Measurements from ENCODE around the gene SEMG2.

Gene SEMG2, protein sequence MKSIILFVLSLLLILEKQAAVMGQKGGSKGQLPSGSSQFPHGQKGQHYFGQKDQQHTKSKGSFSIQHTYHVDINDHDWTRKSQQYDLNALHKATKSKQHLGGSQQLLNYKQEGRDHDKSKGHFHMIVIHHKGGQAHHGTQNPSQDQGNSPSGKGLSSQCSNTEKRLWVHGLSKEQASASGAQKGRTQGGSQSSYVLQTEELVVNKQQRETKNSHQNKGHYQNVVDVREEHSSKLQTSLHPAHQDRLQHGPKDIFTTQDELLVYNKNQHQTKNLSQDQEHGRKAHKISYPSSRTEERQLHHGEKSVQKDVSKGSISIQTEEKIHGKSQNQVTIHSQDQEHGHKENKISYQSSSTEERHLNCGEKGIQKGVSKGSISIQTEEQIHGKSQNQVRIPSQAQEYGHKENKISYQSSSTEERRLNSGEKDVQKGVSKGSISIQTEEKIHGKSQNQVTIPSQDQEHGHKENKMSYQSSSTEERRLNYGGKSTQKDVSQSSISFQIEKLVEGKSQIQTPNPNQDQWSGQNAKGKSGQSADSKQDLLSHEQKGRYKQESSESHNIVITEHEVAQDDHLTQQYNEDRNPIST

DNA sequence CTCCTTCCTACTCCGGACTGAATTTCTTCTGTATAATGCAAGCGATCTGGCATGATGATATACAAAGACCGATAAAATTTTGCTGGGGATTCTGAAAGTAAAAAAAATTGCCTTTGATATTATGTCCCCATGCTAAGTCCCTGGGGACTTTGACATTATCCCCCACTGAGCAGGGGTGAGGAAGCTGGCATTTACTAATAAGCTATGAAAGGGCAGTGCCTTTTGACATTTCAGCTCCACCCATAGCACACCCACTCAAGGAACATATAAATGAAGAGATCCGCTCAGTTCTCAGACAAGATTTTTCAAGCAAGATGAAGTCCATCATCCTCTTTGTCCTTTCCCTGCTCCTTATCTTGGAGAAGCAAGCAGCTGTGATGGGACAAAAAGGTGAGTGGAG is at the start of gene SEMG2:
Gene SEMG2 (plus strand): TSS at position 298 of the 400 bp plus-strand sequence. CDS start 17 bp downstream, at position 315.
- no peak for DNase-seq

GRCh38 chr20:45173522-45173921 is 47.7 kb upstream of the SEMG2 start:
- no peak for DNase-seq

GRCh38 chr20:45174434-45175364 is 46.5 kb upstream of the SEMG2 start, which contains the start of gene PI3:
Gene PI3, plus strand, starts transcription at chr20:45174902. Its CDS starts 21 bp downstream, at chr20:45174923.
- DNase-seq = no peak

DNA sequence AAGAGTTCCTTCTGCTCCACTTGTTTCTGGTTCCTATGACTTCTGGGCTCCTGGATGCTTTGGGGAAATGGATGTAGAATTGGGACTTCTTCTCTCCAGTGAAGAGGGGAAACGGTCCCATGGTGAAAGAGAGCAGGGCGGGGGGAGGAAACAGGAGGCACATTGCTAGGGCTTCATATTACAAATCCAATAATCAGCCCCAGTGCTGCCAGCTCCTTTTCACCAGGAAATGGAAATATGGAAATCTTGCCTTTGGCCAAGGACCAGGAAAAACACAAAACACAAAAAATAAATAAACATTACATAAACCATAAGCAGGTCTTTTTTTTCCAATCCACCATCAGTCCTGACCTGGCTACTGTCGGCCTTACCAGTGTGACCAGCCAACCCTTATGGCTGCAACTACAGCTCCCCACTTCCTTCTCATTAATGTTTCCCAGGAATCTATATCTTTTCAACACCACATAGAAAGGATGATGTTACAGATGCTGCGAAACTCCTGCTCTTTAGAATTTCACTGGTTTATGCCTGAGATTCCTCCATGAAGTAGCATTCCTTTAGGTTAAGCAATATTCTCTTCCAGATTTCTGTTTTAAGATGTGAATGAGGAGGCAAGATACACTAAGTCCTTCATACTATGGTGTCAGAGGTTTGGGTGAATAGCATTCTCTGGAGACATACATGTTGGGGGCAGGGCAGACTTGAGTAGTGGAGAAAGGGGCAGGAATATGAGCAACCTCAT is 44.5 kb upstream of the SEMG2 start:
- no peak for DNase-seq

- DNase-seq = peak; percentile 92
Observed at GRCh38 chr20:45179166-45179565, 42.0 kb upstream of the SEMG2 start.

GRCh38 chr20:45181639-45182038 is 39.5 kb upstream of the SEMG2 start:
- peak; percentile 88 for DNase-seq

- no peak for DNase-seq
Observed at GRCh38 chr20:45183084-45183483, 38.1 kb upstream of the SEMG2 start.

- DNase-seq = no peak
Observed at GRCh38 chr20:45187693-45188092, 33.5 kb upstream of the SEMG2 start.

DNA sequence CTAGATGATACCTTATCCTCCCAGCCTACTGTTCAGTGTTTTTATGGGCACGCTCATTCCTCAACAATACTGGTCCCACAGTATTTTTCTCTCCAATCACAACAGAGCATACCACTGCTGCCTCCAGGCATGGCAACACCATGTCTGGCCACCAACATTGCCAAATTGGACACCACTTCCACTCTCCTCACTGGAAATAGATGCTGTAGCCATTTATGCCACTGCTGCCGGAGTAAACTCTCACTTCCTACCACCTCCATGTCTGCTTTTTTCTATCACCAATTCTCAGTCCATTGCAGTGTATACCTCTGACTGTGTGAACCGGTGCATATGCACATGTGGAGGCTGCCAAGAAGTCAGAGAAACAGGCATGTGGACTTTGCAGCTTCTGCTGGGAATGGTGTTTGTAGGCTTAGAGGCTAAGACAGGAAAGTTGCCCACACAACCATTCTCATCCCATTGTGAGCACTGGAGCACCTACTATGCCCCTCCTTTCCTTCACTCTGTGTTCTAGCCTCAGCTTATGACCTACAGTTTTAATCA is 32.0 kb upstream of the SEMG2 start:
- DNase-seq = no peak

DNA sequence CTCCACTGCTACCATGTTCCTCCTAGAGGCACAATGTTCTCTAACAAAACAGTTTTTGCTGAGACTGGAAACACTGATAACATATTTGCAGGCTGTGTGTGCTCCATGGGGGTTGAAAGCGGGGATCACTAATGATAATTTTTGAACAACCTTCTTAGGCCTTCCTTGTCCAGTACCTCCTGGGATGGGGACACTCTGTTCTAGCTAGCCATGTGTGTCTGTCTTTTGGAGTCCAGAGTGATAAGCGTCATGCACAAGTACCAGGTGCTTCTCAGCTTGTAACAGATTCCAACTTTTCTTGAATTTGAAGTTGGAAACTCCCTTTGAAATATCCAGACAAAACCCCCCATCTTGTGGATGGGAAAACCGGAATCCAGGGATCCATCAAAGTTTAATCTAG is 31.3 kb upstream of the SEMG2 start:
- no peak for DNase-seq

GRCh38 chr20:45191926-45192325 is 29.2 kb upstream of the SEMG2 start:
- DNase-seq = no peak

DNA sequence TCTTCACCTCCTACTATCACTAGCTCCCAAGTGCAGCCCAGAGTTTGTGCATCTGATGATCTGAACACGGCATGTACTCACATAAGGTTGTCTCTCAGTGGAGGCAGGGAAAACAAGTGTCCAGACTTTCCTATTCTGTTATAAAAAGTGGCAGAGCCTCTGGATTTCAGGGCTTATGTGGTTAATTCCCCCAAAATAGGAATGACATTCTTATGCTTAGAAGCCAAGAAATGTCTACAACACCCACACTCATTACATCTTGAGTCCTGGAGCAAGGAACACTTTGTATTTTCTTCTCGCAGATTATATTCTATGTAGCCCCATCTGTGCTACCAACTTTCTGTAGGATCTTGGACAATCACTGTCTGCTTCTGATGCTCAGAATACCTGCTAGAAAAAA is 27.8 kb upstream of the SEMG2 start:
- DNase-seq = no peak

- no peak for DNase-seq
Observed at GRCh38 chr20:45206725-45207124, 14.4 kb upstream of the SEMG2 start, which contains the start of gene SEMG1. Gene SEMG1, plus strand, starts transcription at chr20:45207033. Its CDS starts 21 bp downstream, at chr20:45207054.

GRCh38 chr20:45209924-45210323 is 11.2 kb upstream of the SEMG2 start:
- DNase-seq = no peak

GRCh38 chr20:45211569-45212474 is 9.4 kb upstream of the SEMG2 start:
- no peak for DNase-seq

GRCh38 chr20:45212836-45213235 is 8.3 kb upstream of the SEMG2 start:
- DNase-seq = no peak

DNA sequence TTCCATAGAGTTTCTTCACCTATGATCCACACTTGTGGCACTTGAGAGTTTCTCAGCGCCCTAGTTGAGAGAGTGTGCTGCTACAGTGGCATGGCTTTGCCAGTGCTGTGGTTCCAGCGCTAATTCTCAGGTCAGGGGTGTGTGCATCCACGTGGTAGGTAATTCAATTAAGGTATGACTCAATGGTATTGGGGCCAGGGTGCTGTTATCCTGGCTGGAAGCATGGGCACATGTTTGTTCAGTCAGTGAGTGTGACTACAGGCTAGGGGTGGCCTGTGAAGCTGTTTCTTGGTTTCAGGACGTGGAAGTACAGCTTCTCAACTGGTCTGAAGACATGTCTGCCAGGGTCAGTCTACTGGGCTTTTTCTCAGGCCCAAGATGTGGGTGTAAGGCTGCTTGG is 3.0 kb upstream of the SEMG2 start:
- DNase-seq = no peak

- no peak for DNase-seq
Observed at GRCh38 chr20:45218636-45219035, 2.5 kb upstream of the SEMG2 start.

DNA sequence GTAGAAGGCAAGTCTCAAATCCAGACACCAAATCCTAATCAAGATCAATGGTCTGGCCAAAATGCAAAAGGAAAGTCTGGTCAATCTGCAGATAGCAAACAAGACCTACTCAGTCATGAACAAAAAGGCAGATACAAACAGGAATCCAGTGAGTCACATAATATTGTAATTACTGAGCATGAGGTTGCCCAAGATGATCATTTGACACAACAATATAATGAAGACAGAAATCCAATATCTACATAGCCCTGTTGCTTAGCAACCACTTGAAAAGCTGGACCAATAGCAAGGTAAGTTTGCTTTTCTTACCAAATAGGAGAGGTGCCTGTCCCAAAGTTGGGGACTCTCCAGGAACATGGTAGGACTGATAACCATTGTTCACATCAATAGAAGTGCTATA is 2.0 kb downstream of the SEMG2 start:
- DNase-seq = no peak

- no peak for DNase-seq
Observed at GRCh38 chr20:45226287-45226686, 5.1 kb downstream of the SEMG2 start.

Measured in NCI-H446 treated with DMSO at 0.1 percent for 48 hours (cell line).